ENCODE results near the gene ZBP1.

The ZBP1 gene

DNA sequence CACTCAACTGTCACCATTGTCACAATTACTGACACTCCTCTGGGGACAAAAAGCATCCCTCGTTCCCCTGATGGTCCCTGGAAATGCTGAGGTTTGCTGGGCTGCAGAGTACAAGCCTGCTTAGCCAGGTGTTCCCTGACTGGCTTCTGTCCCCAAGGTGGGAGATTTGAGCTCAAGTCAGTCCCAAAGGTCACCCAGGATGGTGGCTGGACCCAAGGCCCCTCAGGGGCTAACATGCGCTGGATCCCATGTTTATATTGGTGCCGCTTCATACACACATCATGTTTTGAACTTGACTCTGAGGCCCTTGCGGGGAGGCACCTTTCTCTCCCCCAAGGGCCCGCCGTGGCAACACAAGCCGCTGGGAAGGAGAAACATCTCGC, 45.4 kb upstream of the ZBP1 start:
- H3K4me3 ChIP-seq (ENCODE audit: low read depth, low read length), result no peak overlapping the region
- no peak for DNase-seq (ENCODE audit: low read depth)
- TF ChIP-seq, protein P1, sequence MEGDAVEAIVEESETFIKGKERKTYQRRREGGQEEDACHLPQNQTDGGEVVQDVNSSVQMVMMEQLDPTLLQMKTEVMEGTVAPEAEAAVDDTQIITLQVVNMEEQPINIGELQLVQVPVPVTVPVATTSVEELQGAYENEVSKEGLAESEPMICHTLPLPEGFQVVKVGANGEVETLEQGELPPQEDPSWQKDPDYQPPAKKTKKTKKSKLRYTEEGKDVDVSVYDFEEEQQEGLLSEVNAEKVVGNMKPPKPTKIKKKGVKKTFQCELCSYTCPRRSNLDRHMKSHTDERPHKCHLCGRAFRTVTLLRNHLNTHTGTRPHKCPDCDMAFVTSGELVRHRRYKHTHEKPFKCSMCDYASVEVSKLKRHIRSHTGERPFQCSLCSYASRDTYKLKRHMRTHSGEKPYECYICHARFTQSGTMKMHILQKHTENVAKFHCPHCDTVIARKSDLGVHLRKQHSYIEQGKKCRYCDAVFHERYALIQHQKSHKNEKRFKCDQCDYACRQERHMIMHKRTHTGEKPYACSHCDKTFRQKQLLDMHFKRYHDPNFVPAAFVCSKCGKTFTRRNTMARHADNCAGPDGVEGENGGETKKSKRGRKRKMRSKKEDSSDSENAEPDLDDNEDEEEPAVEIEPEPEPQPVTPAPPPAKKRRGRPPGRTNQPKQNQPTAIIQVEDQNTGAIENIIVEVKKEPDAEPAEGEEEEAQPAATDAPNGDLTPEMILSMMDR (conservative IDR thresholded peaks at IDR 0.05; ENCODE audit: low read depth, low read length), result no peak

DNA sequence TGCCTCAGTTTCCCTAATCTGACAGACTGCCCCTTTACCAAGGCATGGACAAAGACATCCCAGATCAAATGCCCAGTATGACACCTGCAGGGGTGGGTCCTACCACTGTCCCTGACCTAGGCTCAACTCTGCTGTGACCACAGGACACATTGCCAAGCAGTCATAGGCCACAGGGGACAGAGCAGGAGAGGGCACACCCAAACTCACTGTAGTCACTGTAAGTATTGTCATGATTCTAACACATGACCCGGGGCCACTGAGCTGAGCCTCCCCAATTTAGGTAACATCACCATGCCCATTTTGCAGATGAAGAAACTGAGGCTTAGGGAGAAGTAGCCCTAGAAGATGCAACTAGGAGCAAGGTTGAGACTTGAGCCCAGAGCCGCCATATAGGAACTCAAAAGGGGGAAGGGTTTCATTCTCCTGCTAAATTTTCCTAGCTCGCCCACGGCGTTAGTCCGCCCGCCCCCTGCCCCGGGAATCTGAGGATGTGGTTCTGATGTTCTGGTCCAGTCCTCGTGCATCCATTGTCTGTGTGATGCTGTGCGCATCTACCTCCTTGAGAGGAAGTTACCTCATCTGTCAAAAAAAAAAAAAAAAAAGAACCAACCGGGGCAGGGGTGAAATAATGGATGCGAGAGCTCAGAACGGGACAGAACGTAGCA, 44.8 kb upstream of the ZBP1 start:
- TF ChIP-seq, protein P1 (conservative IDR thresholded peaks at IDR 0.05; ENCODE audit: low read depth, low read length), result no peak
- H3K4me3 ChIP-seq (ENCODE audit: low read depth, low read length), result no peak overlapping the region
- DNase-seq (ENCODE audit: low read depth), result no peak

DNA sequence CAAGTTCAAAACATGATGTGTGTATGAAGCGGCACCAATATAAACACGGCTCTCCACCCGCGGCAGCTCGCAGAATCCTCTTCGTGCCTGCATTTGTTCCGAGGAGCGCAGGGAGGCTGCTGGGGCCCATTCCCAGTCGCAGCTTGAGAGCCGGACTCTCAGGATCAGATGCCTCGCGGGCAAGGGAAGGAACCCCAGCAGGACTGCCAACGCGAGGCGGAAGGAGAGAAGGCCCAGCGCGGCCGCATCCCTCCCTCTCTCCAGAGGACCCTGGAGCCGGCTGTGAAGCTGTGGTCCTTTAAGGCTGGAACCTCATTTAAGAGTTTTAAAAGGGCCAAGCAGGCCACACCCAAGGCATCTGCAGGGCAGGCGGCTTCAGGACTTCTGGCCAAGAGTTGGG, 44.2 kb upstream of the ZBP1 start:
- TF ChIP-seq, protein P1 (conservative IDR thresholded peaks at IDR 0.05; ENCODE audit: low read depth, low read length), result no peak
- DNase-seq (ENCODE audit: low read depth), result no peak
- H3K4me3 ChIP-seq (ENCODE audit: low read depth, low read length), result no peak overlapping the region

DNA sequence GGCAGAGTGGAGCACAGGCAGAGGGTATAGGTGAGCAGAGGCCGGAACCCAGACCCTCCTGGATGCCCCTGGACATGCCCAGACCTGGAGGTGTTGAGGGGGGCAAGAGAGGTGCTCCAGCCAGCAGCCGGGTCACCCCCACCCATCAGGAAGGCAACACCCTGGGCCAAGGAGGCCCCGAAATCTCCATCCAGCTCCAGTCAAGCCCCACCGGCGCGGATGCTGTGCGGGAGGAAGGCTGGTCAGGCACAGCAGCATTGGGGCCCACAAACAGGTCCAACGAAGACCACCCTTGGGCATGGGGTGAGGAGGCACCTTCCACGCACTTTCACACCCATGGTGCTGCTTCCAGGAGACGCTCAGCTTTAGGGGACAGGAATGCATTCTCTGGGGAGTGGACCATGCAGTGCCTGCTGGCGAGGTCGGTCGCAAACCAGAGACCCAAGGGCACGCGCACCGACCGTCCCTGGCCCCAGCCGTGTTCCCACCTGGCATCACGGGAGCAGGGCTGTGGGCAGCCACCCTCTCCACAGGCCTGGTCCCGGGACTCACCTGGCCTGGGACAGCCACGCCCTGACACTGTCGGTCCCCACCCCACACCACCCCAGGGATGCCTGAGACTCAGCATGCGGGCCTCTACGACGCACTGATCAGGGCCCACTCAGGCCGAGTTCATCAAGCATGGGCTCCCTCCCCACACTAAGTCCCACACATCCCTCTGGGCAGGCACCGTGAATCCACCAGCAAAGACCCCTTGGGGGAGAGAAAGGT, 43.6 kb upstream of the ZBP1 start:
- TF ChIP-seq, protein P1 (conservative IDR thresholded peaks at IDR 0.05; ENCODE audit: low read depth, low read length), result no peak
- H3K4me3 ChIP-seq (ENCODE audit: low read depth, low read length), result no peak overlapping the region
- no peak for DNase-seq (ENCODE audit: low read depth)

DNA sequence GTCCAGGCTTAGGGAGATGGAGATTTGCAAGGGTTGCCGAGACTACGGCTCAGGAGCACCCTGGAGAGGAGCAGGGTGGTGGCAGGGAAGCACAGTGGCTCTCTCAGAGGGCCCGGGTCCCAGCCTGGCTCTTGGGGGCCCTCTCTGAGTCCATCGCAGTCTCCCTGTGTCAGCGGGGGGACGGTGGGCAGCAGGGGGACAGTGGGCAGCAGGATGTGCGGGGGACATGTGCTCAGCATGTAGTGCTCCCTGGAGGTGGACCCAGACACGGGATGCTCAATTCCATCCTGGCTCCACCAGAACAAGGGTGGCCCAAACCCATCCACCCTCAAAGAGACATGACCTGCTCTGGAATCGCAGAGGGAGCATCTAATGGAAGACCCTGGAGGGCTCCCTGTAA, 43.0 kb upstream of the ZBP1 start:
- TF ChIP-seq, protein P1 (conservative IDR thresholded peaks at IDR 0.05; ENCODE audit: low read depth, low read length), result no peak
- no peak overlapping the region for H3K4me3 ChIP-seq (ENCODE audit: low read depth, low read length)
- no peak for DNase-seq (ENCODE audit: low read depth)

DNA sequence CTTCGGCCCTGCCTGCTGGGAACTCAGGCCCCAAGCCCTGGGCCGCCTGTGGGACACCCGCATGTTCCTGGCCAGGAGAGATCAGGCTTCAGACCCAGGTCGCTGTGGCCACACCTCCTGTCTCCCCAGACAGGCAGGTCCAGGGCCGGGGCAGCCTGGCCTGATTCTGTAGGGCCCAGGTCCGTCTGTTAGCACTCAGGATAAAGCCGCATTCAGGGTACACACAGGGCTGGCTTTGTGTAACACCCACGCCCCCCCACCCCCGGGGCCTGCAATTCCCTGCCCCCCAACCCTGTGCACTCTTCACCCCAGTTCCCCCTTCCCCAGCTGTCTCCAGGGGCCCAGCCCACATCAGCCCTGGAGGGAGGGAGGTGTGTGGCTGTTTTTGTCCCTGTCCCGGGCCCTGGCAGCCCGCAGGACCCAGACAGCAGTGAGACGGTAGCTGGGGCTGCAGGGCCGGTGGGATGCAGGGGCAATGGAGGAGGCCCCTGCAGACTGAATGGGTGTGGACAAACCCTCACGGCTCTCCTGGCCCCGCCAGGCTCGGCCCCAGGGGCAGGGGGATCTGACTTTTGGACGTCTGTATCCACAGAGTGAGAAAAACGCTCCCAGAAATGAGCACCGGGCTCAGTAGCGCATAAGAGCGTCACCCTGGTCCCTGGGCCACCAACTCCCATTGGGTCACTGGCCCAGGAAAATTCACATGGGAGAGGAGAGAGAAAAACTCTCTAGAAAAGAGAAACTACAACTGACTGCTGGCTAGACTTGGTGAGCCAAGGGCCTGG, 42.4 kb upstream of the ZBP1 start:
- H3K4me3 ChIP-seq (ENCODE audit: low read depth, low read length), result no peak overlapping the region
- DNase-seq (ENCODE audit: low read depth), result no peak
- TF ChIP-seq, protein P1 (conservative IDR thresholded peaks at IDR 0.05; ENCODE audit: low read depth, low read length), result no peak
